ENCODE measurements around the gene GPBP1L1. TPM values are rescaled to one million over a fixed set of nuclear protein-coding genes. Genes with fewer than 3 reads are reported as not detected.
"Not testable (repeated sequence)": the region's sequence is repeated elsewhere in the genome, so short reads cannot be mapped to it uniquely, and the experiment has no call there.

The GPBP1L1 gene
- polyA plus RNA-seq, 4 donors, result 71.4 to 127 (median 115) TPM

DNA sequence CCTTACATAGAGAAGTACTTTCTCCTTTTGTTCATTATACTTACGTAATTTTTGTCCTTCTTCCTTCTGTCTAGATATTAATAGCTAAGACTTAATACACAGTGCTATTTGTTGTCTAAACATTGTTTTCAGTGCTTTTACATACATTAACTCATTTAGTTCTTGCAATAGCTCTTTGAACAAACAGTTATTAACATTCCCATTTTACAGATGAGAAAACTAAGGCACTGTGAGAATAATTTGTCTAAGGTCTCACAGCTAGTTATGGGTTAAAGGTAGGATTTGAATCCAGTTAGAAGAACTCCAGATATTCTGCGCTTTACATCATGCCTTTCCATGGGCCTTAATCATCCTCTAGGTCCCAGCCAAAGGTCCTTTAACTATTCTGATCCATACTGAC lies 82.1 kb downstream of the GPBP1L1 start:
- no peak for DNase-seq (ENCODE audit: low read depth in 4 of 4, low spot score in 3 of 4)

DNA sequence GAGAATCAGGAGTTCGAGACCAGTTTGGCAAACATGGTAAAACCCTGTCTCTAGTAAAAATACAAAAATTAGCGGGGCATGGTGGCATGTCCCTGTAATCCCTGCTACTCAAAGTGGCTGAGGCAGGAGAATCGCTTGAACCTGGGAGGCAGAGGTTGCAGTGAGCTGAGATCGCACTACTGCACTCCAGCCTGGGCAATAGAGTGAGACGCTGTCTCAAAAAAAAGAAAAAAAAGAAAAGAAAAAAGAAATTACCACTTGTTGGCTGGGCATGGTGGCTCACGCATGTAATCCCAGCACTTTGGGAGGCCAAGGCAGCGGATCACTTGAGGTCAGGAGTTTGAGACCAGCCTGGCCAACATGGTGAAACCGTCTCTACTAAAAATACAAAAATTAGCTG lies 89.6 kb downstream of the GPBP1L1 start:
- DNase-seq (ENCODE audit: low read depth in 4 of 4, low spot score in 3 of 4), result not testable (repeated sequence)

- no peak for DNase-seq (ENCODE audit: low read depth in 4 of 4, low spot score in 3 of 4)
Observed at GRCh38 chr1:45594412-45594811, 91.9 kb downstream of the GPBP1L1 start.

- no peak for DNase-seq (ENCODE audit: low read depth in 4 of 4, low spot score in 3 of 4)
Observed at GRCh38 chr1:45589861-45590260, 96.5 kb downstream of the GPBP1L1 start.

DNA sequence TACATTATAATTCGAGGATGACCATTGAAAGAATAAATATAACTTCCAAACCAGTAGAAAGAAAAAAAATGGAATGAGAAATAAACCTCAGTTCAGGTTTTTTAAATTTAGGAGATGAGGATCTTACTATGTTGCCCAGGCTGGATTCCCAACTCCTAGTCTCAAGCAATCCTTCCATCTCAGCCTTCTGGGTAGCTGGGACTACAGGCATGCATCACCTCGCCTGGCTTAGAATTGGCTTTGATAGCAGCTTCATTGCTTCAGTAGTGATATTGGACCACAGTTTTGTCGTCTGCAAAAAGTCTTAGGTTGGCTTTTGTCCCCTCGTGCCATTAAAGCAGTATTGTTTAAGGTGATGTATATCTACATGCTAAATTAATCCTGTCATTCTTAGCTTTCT lies 99.6 kb downstream of the GPBP1L1 start:
- no peak for DNase-seq (ENCODE audit: low read depth in 4 of 4, low spot score in 3 of 4)

DNA sequence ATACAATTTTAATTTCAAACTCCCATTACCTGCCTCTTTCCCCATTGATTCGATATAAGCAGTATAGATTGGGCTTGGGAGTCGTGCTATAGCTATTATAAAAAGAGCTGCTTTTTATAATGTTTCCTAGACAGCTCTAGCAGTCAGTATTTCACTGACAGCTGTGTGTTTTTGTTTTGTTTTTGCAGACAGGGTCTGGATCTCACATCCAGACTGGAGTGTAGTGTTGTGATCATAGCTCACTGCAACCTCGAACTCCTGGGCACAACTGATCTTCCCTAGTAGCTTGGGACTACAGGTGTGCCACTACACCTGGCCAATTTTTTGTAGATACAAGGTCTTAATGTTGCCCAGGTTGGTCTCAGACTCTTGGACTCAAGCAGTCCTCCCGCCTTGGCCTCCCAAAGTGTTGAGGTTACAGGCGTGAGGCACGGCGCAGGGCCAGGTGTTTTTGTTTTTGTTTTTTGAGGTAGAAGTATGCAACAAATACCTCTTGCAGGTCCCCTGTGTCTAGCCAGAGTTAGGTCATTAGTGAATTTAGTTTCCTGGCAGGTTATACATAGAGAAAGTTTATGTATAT lies 100.7 kb downstream of the GPBP1L1 start:
- no peak for DNase-seq (ENCODE audit: low read depth in 4 of 4, low spot score in 3 of 4)

- DNase-seq (ENCODE audit: low read depth in 4 of 4, low spot score in 3 of 4), result no peak
Observed at GRCh38 chr1:45585110-45585426, 101.3 kb downstream of the GPBP1L1 start.

DNA sequence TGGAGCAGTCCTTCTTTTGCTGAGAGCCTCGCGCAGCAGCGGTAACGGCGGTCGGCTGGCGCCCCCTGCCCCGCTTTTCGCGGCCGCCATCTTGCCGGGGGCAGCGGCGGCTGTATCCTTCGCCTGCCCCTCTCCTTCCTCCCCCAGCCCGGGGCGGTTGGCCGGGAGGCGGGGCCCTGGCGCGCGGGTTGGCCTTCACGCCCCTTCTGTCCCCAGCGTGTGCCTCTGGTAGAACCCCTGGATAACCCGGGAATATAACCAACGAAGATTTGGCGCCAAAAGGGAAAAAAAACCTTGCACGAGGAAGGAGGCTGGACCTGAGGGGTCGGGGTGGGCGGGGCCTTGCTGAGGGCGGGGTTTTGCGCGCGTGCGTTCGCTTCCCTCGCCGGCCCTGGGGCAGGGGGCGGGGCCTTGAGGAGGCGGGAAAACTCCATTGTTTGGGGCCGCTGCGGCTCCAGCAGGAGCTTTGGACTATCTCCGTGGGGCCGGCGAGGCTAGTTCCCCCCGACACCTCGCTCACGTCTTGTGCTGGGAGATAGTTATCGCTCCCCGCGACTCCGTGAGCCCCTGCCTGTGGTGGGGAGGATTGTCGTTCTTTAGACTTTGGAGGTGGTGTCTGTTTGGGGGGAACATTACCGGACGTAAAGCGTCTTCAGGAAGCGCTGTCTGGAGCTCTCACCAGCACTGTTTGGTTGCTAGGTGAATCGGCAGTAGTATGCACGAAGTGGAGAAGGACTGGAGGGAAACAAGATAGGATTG lies 101.8 kb downstream of the GPBP1L1 start:
- peak; percentile 79 to 87 (median 82) for DNase-seq (ENCODE audit: low read depth in 4 of 4, low spot score in 3 of 4)

DNA sequence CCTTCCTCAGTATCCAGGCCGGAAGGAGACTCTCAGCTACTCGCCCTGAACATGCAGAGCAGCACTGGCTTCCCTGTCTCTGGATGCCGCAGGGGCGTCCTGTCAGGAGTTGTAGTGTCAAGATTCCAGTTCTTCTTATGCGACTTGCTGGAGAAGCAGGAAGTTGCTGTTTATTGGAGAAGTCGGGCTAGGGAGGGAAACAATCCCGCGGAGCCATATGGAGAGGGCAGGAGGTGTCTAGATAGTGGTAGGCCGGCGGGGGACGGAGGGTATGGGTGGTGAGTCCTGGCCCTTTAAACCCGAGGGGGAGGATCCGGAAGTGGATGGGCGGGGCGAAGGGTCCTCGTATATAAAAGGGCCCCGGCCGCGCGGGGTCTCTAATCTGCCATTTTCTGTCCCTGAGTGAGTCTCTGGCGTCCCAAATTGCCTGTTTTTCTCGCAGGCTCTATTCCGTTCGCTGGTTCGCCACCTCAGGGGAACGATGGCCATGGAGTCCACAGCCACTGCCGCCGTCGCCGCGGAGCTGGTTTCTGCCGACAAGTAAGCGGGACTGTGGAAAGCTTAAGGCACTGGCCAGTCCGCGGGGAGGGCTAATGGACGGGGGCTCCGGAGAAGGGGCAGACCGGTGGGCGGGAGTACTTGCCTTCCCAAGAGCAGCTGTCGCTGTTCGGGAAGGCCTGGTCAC lies 102.5 kb downstream of the GPBP1L1 start, which contains the start of gene NASP:
Gene NASP (plus strand): TSS at position 376 of the 685 bp plus-strand sequence. CDS start 106 bp downstream, at position 482.
- DNase-seq (ENCODE audit: low read depth in 4 of 4, low spot score in 3 of 4), result peak; percentile 84 to 91 (median 87)

DNA sequence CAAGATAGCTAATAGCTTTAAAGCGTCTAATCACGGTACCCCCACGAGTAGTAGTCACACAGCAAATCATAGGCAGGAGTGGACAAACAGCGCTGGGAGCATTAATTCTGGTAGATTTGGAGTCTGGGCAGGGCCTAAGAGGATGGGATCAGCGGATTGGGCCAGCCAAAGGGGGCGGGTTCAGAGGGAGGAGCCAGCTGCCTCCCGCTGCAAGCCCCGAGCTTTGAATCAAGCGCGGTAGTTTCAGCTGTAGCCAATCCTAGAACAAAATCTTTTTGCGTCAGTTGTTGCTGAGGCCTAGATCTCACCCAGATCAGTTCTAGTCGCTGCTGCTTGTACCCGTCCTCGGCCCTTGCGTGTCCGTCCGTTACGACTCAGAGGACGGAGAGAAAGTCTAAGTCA lies 103.1 kb downstream of the GPBP1L1 start:
- peak; percentile 91 to 92 (median 92) for DNase-seq (ENCODE audit: low read depth in 4 of 4, low spot score in 3 of 4)

Other genes starting within 250 kb of the GPBP1L1 start
- gene TESK2, start 195.4 kb downstream of the GPBP1L1 start, polyA plus RNA-seq (ENCODE audit: insufficient read length in 4 of 4), result 1 to 10 TPM; 3.5 to 7.1 (median 6.2) TPM
- 1 to 10 TPM; 1.3 to 2.1 (median 1.8) TPM for gene CCDC163, start 186.5 kb downstream of the GPBP1L1 start, polyA plus RNA-seq (ENCODE audit: insufficient read length in 4 of 4)
- gene MMACHC, start 186.2 kb downstream of the GPBP1L1 start, polyA plus RNA-seq (ENCODE audit: insufficient read length in 4 of 4), result 10 to 100 TPM; 10.5 to 14.3 (median 13.2) TPM
- 100 to 1,000 TPM; 254 to 394 (median 328) TPM for gene PRDX1, start 164.6 kb downstream of the GPBP1L1 start, polyA plus RNA-seq (ENCODE audit: insufficient read length in 4 of 4)
- 100 to 1,000 TPM; 153 to 301 (median 262) TPM for gene AKR1A1, start 135.7 kb downstream of the GPBP1L1 start, polyA plus RNA-seq (ENCODE audit: insufficient read length in 4 of 4)
- 100 to 1,000 TPM; 233 to 360 (median 319) TPM for gene NASP, start 102.5 kb downstream of the GPBP1L1 start, polyA plus RNA-seq (ENCODE audit: insufficient read length in 4 of 4)
- gene CCDC17, start 62.5 kb downstream of the GPBP1L1 start, polyA plus RNA-seq (ENCODE audit: insufficient read length in 4 of 4), result 1 to 10 TPM in 3 of 4 donors, under 1 TPM in 1; 0.77 to 2.0 (median 1.3) TPM
- 10 to 100 TPM; 42.8 to 60.2 (median 53.1) TPM for gene TMEM69, start 1.6 kb upstream of the GPBP1L1 start, polyA plus RNA-seq (ENCODE audit: insufficient read length in 4 of 4)
- gene IPP, start 64.1 kb upstream of the GPBP1L1 start, polyA plus RNA-seq (ENCODE audit: insufficient read length in 4 of 4), result 10 to 100 TPM; 27.4 to 32.0 (median 31.3) TPM
- gene MAST2, start 117.1 kb upstream of the GPBP1L1 start, polyA plus RNA-seq (ENCODE audit: insufficient read length in 4 of 4), result 10 to 100 TPM; 30.0 to 67.3 (median 38.3) TPM

All from left renal pelvis (tissue), 4 donors.